Mucosa of rectum (tissue), 2 donors: Measurements from ENCODE around the gene UBAP2.
"Not testable (repeated sequence)": the region's sequence is repeated elsewhere in the genome, so short reads cannot be mapped to it uniquely, and the experiment has no call there.

Experiments used
- H3K27ac ChIP-seq, 2 donors: one replicate each; pipeline ENCODE4 v1.7.0; 2013; ENCODE audit warnings: inconsistent platforms in 2 of 2, low read depth in 2 of 2, low read length in 2 of 2
- H3K27me3 ChIP-seq, 2 donors: one replicate each; pipeline ENCODE4 v1.7.0; 2013; ENCODE audit warnings: low read length in 2 of 2; ENCODE audit not compliant: control insufficient read depth in 2 of 2, insufficient read depth in 2 of 2
- H3K36me3 ChIP-seq, 2 donors: one replicate each; pipeline ENCODE4 v1.7.0; 2013; ENCODE audit warnings: low read length in 2 of 2; ENCODE audit not compliant: control insufficient read depth in 2 of 2, insufficient read depth in 2 of 2
- H3K4me1 ChIP-seq, 2 donors: one replicate each; pipeline ENCODE4 v1.7.0; 2013; ENCODE audit warnings: low read length in 2 of 2, mild to moderate bottlenecking in 1 of 2; ENCODE audit not compliant: control insufficient read depth in 2 of 2, insufficient read depth in 2 of 2
- H3K4me3 ChIP-seq, 2 donors: one replicate each; pipeline ENCODE4 v1.7.0; 2013; ENCODE audit warnings: low read length in 2 of 2
- H3K9ac ChIP-seq, 2 donors: one replicate each; pipeline ENCODE4 v1.7.0; 2013; ENCODE audit warnings: low read length in 2 of 2, low read depth in 1 of 2, mild to moderate bottlenecking in 1 of 2
- H3K9me3 ChIP-seq, 2 donors: one replicate each; pipeline ENCODE4 v1.7.0; 2013; ENCODE audit warnings: low read length in 2 of 2; ENCODE audit not compliant: control insufficient read depth in 2 of 2
- donor health status: healthy.
- donor health status: Normal muscosa, but diverticular disease.

UBAP2 gene

DNA sequence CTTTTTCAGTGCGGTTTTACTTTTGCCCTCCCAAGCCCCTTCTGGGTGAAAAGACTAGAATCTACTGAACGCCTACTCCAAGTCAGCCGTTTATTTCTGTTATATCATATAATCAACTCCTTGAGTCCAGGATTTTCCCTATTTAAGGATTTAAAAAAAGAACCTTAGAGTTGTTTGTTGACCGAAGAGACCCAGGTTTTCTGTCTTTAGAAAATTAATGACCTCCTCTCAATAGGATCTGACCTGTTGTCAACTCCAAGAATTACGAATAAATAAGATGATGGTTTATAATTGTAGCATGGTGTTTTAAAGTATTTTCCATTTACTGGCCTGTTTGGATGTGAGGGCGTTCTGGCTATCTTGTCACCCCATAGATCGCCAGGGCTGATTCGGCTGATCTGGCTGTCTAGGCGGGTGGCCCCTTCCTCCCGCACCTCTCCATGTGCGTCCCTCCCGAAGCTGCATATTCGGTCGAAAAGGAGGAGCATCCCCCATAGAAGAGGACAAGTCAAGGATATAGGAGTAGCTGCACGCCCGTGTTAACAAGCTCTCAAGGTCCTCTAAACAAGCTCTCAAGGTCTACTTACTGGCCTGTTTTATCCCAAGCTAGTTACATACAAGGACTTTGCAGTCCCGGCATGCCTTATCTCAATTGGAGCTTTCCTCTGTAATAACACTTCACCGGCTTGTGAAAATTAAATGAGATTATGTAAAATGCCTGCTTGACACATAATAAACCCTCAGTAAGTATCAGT, 1.1 kb upstream of the UBAP2 start:
- H3K9ac ChIP-seq: peak overlapping the region; percentile 14 to 95
- no peaks in the 10 kb centered on the region for H3K9me3 ChIP-seq
- H3K27ac ChIP-seq: peak overlapping the region; percentile 93 to 96
- peaks cover 17 to 18% of the 10 kb centered on the region in 2 donors for H3K4me1 ChIP-seq
- no peaks in the 10 kb centered on the region for H3K27me3 ChIP-seq
- H3K4me3 ChIP-seq: peak overlapping the region; percentile 88 to 91
- H3K36me3 ChIP-seq: no peaks in the 10 kb centered on the region

DNA sequence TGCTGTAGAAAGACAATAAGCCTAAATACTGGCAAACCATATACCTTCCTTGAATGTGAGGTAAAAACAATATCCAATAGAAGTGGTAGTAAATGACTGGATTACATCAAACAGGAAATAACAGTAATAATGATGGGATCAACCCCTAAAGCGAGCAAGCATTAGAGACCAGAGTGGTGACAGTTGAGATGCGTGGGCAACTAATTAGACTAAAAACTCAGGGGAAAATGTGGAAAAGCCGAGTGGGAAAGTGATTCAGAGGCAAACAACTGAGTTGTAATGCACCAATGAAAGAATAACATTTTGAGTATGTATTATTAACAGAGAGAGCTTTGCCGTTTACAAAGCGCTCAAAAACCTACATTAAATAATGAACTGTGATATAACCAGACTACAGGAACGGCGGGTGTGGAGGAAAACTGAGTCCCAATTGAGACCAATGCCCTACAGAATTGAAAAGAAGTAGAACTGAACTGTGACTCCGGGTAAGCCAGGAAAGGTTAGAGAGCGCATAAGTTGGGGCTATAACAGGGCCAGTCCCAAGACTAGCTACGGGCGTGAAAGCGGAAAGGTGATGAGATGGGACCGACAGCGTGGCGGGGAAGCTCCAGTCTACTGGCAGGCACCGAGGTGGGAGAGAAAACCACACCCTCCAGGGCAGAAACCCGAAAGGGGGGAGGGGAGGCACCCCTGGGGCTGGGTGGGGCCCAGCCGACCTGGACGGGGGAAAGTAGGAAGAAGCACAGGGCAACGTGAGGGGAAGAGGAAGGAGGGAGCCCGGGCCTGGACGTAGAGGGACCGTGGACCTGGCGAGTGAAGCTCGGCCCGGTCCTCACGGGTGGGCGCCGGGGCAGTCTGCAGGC, 592 bp downstream of the UBAP2 start:
- Histone ChIP-seq H3K27me3 (no peaks in the 10 kb centered on the region), H3K27ac (peak overlapping the region; percentile 93 to 96), H3K36me3 (no peaks in the 10 kb centered on the region), H3K4me3 (peak overlapping the region; percentile 88 to 91), H3K9me3 (no peaks in the 10 kb centered on the region), H3K9ac (peak overlapping the region; percentile 82 to 95), H3K4me1 (peaks cover 17 to 18% of the 10 kb centered on the region in 2 donors)

DNA sequence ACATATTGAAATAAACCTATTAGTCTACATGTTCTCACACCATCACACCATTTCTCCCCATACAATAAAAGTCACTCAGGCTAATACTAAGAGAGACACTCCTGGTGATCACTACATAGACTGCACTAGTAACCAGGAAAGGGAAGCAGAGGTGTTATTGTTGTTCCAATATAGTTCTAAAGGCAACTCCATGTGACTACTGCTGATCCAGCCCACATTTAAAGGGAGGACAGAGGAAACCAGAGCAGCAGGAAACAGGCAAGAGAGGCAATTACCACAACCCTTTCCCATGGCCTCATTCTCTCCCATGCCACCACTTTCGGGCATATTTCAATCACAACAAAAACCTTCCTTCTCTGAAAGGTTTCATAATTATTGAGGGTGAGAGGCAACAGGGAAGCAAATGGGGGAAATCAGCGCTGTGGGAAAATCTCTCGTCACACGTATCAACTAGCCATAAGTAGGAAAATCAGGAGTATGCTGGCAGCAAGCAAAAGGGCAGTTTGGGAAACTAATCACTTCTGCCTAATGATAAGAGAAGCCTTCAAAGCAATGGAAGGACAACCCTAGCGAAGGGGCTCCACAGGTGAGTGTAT, 1.8 kb downstream of the UBAP2 start:
- Histone ChIP-seq H3K36me3 (no peaks in the 10 kb centered on the region), H3K27me3 (no peaks in the 10 kb centered on the region), H3K4me1 (peaks cover 17 to 18% of the 10 kb centered on the region in 2 donors), H3K9ac (peak overlapping the region; percentile 67 to 68), H3K9me3 (no peaks in the 10 kb centered on the region), H3K27ac (peak overlapping the region; percentile 67 to 70), H3K4me3 (peak overlapping the region; percentile 53 to 91)

DNA sequence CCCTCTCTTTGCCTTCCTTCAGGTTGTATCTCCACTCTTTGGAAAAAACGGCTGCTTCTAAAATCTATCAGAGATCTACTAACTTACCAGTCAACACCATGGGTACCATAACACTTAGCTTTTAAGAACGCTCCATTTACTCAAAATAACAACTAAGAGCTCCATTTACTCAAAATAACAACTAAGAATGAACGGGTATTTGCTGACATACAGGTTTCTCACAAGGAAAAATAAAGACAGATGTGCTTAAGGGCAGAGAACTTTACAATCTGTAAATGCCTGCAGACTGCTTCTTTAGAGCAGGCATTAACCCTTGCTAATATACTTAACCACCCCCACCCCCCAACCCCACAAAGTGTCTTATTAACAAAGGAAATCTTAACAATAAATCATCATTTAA, 2.8 kb downstream of the UBAP2 start:
- H3K36me3 ChIP-seq: no peaks in the 10 kb centered on the region
- no peak overlapping the region for H3K9ac ChIP-seq
- no peaks in the 10 kb centered on the region for H3K27me3 ChIP-seq
- peaks cover 17 to 18% of the 10 kb centered on the region in 2 donors for H3K4me1 ChIP-seq
- H3K9me3 ChIP-seq: no peaks in the 10 kb centered on the region
- H3K27ac ChIP-seq: no peak overlapping the region
- no peak overlapping the region for H3K4me3 ChIP-seq

DNA sequence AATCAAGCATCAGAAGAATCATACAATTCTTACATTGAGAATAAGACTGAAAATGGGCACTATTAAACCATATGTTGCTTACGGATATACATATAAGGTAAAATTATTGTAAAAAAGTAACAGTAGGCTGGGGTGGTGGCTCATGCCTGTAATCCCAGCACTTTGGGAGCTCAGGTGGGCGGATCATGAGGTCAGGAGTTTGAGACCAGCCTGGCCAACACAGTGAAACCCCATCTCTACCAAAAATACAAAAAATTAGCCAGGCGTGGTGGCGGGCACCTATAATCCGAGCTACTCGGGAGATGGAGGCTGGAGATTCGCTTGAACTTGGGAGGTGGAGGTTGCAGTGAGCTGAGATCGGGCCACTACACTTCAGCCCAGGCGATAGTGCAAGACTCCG, 6.6 kb downstream of the UBAP2 start:
- H3K27me3 ChIP-seq, H3K4me1 ChIP-seq, H3K9ac ChIP-seq, H3K27ac ChIP-seq, H3K4me3 ChIP-seq, H3K9me3 ChIP-seq, H3K36me3 ChIP-seq: not testable (repeated sequence)

DNA sequence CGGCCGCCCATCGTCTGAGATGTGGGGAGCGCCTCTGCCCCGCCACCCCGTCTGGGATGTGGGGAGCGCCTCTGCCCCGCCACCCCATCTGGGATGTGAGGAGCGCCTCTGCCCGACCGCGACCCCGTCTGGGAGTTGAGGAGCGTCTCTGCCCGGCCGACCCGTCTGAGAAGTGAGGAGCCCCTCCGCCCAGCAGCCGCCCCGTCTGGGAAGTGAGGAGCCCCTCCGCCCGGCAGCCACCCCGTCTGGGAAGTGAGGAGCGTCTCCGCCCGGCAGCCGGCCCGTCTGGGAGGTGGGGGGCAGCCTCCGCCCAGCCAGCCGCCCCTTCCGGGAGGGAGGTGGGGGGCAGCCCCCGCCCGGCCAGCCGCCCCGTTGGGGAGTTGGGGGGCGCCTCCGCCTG, 9.8 kb downstream of the UBAP2 start:
- H3K4me1 ChIP-seq, H3K9ac ChIP-seq, H3K27me3 ChIP-seq, H3K27ac ChIP-seq, H3K36me3 ChIP-seq, H3K9me3 ChIP-seq, H3K4me3 ChIP-seq: not testable (repeated sequence)

DNA sequence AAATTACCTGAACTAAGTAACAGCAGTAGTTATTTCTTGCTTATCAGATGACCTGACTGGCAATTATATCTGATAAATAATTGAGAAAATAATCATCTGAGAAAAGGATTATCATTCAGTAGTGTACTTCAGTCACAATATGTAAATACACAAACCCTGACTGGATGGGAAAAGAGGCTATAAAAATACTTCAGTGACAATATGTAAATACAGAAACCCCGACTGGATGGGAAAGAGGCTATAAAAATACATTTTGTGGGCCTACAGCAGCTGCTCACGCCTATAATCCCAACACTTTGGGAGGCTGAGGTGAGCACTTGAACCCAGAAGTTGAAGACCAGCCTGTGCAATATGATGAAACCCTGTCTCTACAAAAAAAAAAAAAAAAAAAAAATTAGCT, 11.1 kb downstream of the UBAP2 start:
- H3K9ac ChIP-seq: no peak overlapping the region
- no peak overlapping the region for H3K4me3 ChIP-seq
- no peaks in the 10 kb centered on the region for H3K36me3 ChIP-seq
- H3K27ac ChIP-seq: no peak overlapping the region
- H3K27me3 ChIP-seq: no peaks in the 10 kb centered on the region
- H3K4me1 ChIP-seq: no peaks in the 10 kb centered on the region
- no peaks in the 10 kb centered on the region for H3K9me3 ChIP-seq

DNA sequence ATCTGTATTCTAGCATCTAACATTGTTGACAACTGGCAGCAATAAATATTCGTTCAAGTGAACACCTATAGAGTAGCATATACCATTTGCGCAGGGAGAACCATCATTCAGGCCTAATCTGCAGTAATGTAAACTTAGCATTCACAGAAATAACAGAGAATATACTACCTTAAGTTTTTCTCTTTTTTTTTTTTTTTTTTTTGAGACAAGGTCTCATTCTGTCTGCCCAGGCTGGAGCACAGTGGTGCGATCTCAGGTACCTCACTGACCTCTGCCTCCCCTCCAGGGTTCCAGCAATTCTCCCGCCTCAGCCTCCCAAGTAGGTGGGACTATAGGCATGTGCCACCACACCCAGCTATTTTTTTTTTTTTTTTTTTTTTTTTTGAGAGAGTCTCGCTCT, 12.1 kb downstream of the UBAP2 start:
- Histone ChIP-seq H3K9me3 (no peaks in the 10 kb centered on the region), H3K9ac (no peak overlapping the region), H3K36me3 (peaks cover 0 to 2% of the 10 kb centered on the region in 2 donors), H3K4me1 (no peaks in the 10 kb centered on the region), H3K4me3 (no peak overlapping the region), H3K27me3 (no peaks in the 10 kb centered on the region), H3K27ac (no peak overlapping the region)

DNA sequence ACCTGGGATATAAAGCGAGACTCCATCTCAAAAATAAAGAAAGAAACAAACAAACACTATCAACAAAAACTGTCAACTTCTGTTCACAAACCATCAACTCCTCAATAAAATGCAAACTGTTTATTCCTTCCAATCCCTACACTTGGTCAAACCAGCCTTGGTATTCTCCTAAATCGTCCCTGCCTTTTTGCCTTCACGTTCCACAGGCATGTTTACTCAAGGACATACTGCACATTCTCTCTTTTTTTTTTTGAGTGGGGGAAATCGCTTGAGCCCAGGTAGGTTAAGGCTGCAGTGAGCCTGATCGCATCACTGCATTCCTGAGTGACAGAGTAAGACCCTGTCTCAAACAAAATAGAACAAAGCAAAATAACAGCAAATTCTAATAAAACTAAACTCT, 13.0 kb downstream of the UBAP2 start:
- no peak overlapping the region for H3K4me3 ChIP-seq
- H3K9me3 ChIP-seq: no peaks in the 10 kb centered on the region
- no peaks in the 10 kb centered on the region for H3K27me3 ChIP-seq
- peaks cover 0 to 2% of the 10 kb centered on the region in 2 donors for H3K36me3 ChIP-seq
- H3K4me1 ChIP-seq: no peaks in the 10 kb centered on the region
- no peak overlapping the region for H3K27ac ChIP-seq
- no peak overlapping the region for H3K9ac ChIP-seq

DNA sequence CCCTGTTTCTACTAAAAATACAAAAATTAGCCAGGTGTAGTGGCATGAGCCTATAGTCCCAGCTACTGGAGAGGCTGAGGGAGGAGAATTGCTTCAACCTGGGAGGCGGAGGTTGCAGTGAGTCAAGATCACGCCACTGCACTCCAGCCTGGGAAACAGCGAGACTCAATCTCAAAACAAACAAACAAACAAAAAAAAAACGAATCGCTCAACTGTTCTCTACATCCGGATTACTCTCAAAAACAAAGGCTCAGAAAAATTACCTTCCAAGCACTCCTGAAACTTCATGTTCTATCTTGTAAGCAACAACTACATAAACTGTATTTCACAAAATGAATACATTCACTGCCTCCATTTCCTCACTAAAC, 14.0 kb downstream of the UBAP2 start:
- no peak overlapping the region for H3K4me3 ChIP-seq
- no peak overlapping the region for H3K9ac ChIP-seq
- H3K27ac ChIP-seq: no peak overlapping the region
- H3K4me1 ChIP-seq: no peaks in the 10 kb centered on the region
- peaks cover 0 to 2% of the 10 kb centered on the region in 2 donors for H3K36me3 ChIP-seq
- no peaks in the 10 kb centered on the region for H3K9me3 ChIP-seq
- H3K27me3 ChIP-seq: no peaks in the 10 kb centered on the region
